ENCODE measurements around the gene ZCCHC14.
A peak's percentile ranks its signal among the peaks of the same experiment; 100 is the strongest.

Gene ZCCHC14

GRCh38 chr16:87395181-87395842 lies 97.5 kb downstream of the ZCCHC14 start:
- Histone ChIP-seq H4K8ac (ENCODE audit: low read depth, low read length) (no peak overlapping the region), H2AK5ac (ENCODE audit: low read depth, low read length) (no peak overlapping the region), H4K91ac (ENCODE audit: low read depth, low read length, poor library complexity) (no peak overlapping the region), H2BK12ac (ENCODE audit: low read length) (no peak overlapping the region), H3K18ac (ENCODE audit: low read length) (no peak overlapping the region), H3K27ac (replicated peaks; ENCODE audit: low read length) (no peak overlapping the region), H3K14ac (ENCODE audit: low read length) (no peak overlapping the region), H3K9me3 (replicated peaks in 1 of 2; ENCODE audit: control insufficient read depth in 2 of 2, insufficient read depth in 1 of 2, low read depth in 1 of 2, low read length in 2 of 2) (no peaks in the 10 kb centered on the region), H3K4me2 (ENCODE audit: insufficient read depth, low read length, poor library complexity, severe bottlenecking) (no peak overlapping the region), H2BK15ac (ENCODE audit: low read length) (no peak overlapping the region), H3K9ac (ENCODE audit: low read depth, low read length, poor library complexity) (no peak overlapping the region), H3K4me3 (ENCODE audit: low read length in 2 of 2) (no peak overlapping the region), H2BK5ac (ENCODE audit: low read length) (no peak overlapping the region), H3K79me1 (ENCODE audit: low read depth, low read length) (peaks cover 2% of the 10 kb centered on the region), H3K36me3 (replicated peaks in 1 of 2; ENCODE audit: control insufficient read depth in 2 of 2, insufficient read depth in 2 of 2, low read length in 2 of 2) (peaks cover 4 to 15% of the 10 kb centered on the region in 2 donors), H2BK120ac (ENCODE audit: low read depth, low read length) (no peak overlapping the region), H3K4me1 (ENCODE audit: control insufficient read depth in 2 of 2, insufficient read depth in 1 of 2, low read depth in 1 of 2, low read length in 2 of 2) (peaks cover 3 to 6% of the 10 kb centered on the region in 2 donors), H3K4ac (ENCODE audit: low read length) (no peak overlapping the region), H2AFZ (ENCODE audit: low read length) (no peak overlapping the region), H3K27me3 (ENCODE audit: control insufficient read depth in 3 of 3, insufficient read depth in 3 of 3, low read depth in 1 of 3, low read length in 3 of 3) (no peaks in the 10 kb centered on the region), H3K23ac (ENCODE audit: low read depth, low read length, poor library complexity) (no peak overlapping the region)
- WGBS, 2 donors (ENCODE audit: extremely low coverage in 2 of 2, insufficient read length in 2 of 2, insufficient replicate concordance in 1 of 2), result no CpG with 5 or more reads among the region's 7 CpGs
- no peak for DNase-seq (ENCODE audit: low spot score)

GRCh38 chr16:87393680-87394055 lies 99.2 kb downstream of the ZCCHC14 start:
- peak overlapping the region in 1 of 2 donors; percentile 57 for H3K4me3 ChIP-seq (ENCODE audit: low read length in 2 of 2)
- H2BK12ac ChIP-seq (ENCODE audit: low read length), result no peak overlapping the region
- H4K91ac ChIP-seq (ENCODE audit: low read depth, low read length, poor library complexity), result no peak overlapping the region
- H3K23ac ChIP-seq (ENCODE audit: low read depth, low read length, poor library complexity), result no peak overlapping the region
- H3K4me1 ChIP-seq (ENCODE audit: control insufficient read depth in 2 of 2, insufficient read depth in 1 of 2, low read depth in 1 of 2, low read length in 2 of 2), result peaks cover 4 to 6% of the 10 kb centered on the region in 2 donors
- H3K36me3 ChIP-seq (replicated peaks in 1 of 2; ENCODE audit: control insufficient read depth in 2 of 2, insufficient read depth in 2 of 2, low read length in 2 of 2), result peaks cover 0 to 4% of the 10 kb centered on the region in 2 donors
- H2BK120ac ChIP-seq (ENCODE audit: low read depth, low read length), result no peak overlapping the region
- H3K4me2 ChIP-seq (ENCODE audit: insufficient read depth, low read length, poor library complexity, severe bottlenecking), result peak overlapping the region; percentile 24
- H3K14ac ChIP-seq (ENCODE audit: low read length), result no peak overlapping the region
- no peak overlapping the region for H3K9ac ChIP-seq (ENCODE audit: low read depth, low read length, poor library complexity)
- no peak overlapping the region for H3K27ac ChIP-seq (replicated peaks; ENCODE audit: low read length)
- no CpG with 5 or more reads among the region's 6 CpGs for WGBS, 2 donors (ENCODE audit: extremely low coverage in 2 of 2, insufficient read length in 2 of 2, insufficient replicate concordance in 1 of 2)
- H3K18ac ChIP-seq (ENCODE audit: low read length), result no peak overlapping the region
- H3K27me3 ChIP-seq (ENCODE audit: control insufficient read depth in 3 of 3, insufficient read depth in 3 of 3, low read depth in 1 of 3, low read length in 3 of 3), result no peaks in the 10 kb centered on the region
- no peaks in the 10 kb centered on the region for H3K9me3 ChIP-seq (replicated peaks in 1 of 2; ENCODE audit: control insufficient read depth in 2 of 2, insufficient read depth in 1 of 2, low read depth in 1 of 2, low read length in 2 of 2)
- no peak overlapping the region for H2BK5ac ChIP-seq (ENCODE audit: low read length)
- H2BK15ac ChIP-seq (ENCODE audit: low read length), result no peak overlapping the region
- no peak overlapping the region for H2AK5ac ChIP-seq (ENCODE audit: low read depth, low read length)
- H3K79me1 ChIP-seq (ENCODE audit: low read depth, low read length), result peaks cover 2% of the 10 kb centered on the region
- H3K4ac ChIP-seq (ENCODE audit: low read length), result no peak overlapping the region
- DNase-seq (ENCODE audit: low spot score), result no peak
- no peak overlapping the region for H4K8ac ChIP-seq (ENCODE audit: low read depth, low read length)
- H2AFZ ChIP-seq (ENCODE audit: low read length), result no peak overlapping the region

DNA sequence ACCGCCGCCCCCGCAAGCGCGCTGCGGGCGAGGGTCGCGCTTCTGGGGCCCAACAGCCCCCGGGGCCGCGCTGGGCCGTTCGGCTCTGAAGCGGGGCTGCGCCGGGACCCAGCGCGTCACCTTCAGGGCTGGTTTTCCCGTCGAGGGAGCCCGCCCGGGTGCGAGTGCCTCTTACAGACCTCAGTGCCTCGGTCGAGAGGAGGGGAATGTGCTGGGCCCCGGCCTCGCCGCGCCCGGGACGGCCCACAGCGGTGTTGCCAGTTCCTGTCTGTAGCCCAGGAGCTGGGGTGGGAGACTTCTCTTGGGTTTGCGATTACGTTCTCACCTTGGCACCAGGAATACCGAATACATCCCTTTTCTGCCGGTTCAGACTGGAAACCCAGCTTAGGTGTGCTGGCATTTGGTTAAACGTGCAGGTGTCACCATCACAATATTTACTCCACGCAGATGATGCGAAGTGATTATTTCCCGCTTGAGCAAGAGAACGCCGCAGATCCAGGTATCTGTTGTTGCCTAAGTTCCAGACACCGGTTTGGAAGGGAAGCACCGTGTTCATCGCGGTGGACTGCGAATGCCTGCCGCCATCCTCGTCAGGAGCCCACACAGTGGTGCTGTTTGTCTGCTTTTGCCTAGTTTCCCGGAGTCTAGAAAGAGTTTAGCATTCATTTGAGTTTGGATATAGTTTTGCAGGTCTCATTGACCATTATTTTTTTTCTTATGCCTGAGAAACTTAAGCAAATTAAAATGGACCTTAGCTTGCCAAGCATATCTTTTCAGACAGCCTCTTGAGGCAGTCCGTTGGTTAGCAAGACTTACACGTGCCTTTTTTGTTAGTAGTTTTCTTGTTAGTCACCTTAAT lies 99.8 kb downstream of the ZCCHC14 start:
- no CpG with 5 or more reads among the region's 53 CpGs for WGBS, 2 donors (ENCODE audit: extremely low coverage in 2 of 2, insufficient read length in 2 of 2, insufficient replicate concordance in 1 of 2)
- Histone ChIP-seq H3K4me3 (ENCODE audit: low read length in 2 of 2) (peak overlapping the region; percentile 57 to 99), H2BK12ac (ENCODE audit: low read length) (no peak overlapping the region), H3K4me2 (ENCODE audit: insufficient read depth, low read length, poor library complexity, severe bottlenecking) (peak overlapping the region; percentile 96), H3K14ac (ENCODE audit: low read length) (no peak overlapping the region), H3K4me1 (ENCODE audit: control insufficient read depth in 2 of 2, insufficient read depth in 1 of 2, low read depth in 1 of 2, low read length in 2 of 2) (peaks cover 8% of the 10 kb centered on the region in 2 donors), H4K91ac (ENCODE audit: low read depth, low read length, poor library complexity) (no peak overlapping the region), H3K36me3 (replicated peaks in 1 of 2; ENCODE audit: control insufficient read depth in 2 of 2, insufficient read depth in 2 of 2, low read length in 2 of 2) (no peaks in the 10 kb centered on the region), H3K4ac (ENCODE audit: low read length) (no peak overlapping the region), H4K8ac (ENCODE audit: low read depth, low read length) (no peak overlapping the region), H2BK15ac (ENCODE audit: low read length) (no peak overlapping the region), H2AFZ (ENCODE audit: low read length) (peak overlapping the region; percentile 43), H3K23ac (ENCODE audit: low read depth, low read length, poor library complexity) (no peak overlapping the region), H3K27ac (replicated peaks; ENCODE audit: low read length) (no peak overlapping the region), H3K79me1 (ENCODE audit: low read depth, low read length) (peaks cover 2% of the 10 kb centered on the region), H2AK5ac (ENCODE audit: low read depth, low read length) (no peak overlapping the region), H3K27me3 (ENCODE audit: control insufficient read depth in 3 of 3, insufficient read depth in 3 of 3, low read depth in 1 of 3, low read length in 3 of 3) (no peaks in the 10 kb centered on the region), H3K9me3 (replicated peaks in 1 of 2; ENCODE audit: control insufficient read depth in 2 of 2, insufficient read depth in 1 of 2, low read depth in 1 of 2, low read length in 2 of 2) (no peaks in the 10 kb centered on the region), H3K18ac (ENCODE audit: low read length) (no peak overlapping the region), H2BK120ac (ENCODE audit: low read depth, low read length) (no peak overlapping the region), H2BK5ac (ENCODE audit: low read length) (no peak overlapping the region), H3K9ac (ENCODE audit: low read depth, low read length, poor library complexity) (peak overlapping the region; percentile 92)
- DNase-seq (ENCODE audit: low spot score), result peak; percentile 21
